Right kidney (tissue), 1 donor: ENCODE measurements around the gene MYO9B.

ENCODE experiments used
- DNase-seq: peaks from one replicate; pipeline ENCODE4 v3.0.0-alpha.2; 2016

Gene MYO9B

DNA sequence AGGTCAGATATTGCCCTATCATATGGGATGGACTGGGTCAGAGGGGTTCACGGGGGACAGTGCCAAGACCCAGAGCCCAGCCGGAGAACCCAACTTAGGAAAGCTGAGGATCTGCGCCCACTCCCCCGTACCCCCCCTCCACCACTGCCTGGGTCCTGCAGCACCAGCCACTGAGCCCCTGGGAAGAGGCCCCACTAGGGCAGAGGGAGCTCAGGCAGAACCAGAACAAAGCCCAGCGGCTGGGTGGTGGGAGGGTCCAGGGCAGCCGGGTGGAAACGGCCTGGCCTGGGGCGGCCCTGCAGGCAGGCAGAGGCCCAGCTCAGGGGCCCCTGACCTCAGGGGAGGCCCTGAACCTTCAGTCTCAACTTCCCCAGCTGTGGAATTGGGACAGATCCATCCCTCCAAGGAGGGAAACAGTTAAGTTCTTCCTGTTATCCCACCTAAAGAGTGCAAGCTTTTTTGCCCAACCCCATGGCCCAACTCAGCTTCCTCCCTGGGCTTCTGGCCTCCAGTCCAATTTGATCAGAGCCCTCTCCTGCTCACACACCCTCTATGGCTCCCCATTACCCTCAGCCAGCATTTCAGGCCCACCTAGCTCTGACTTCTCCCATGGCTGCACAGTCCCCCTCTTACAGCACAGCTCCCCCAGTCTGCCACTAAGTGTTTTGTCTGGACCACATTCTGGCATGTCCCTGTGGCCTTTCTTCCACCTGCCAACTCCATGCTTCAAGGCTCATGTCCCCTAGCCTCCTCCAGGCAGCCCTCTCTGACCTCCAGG lies 167.0 kb downstream of the MYO9B start:
- no peak for DNase-seq

DNA sequence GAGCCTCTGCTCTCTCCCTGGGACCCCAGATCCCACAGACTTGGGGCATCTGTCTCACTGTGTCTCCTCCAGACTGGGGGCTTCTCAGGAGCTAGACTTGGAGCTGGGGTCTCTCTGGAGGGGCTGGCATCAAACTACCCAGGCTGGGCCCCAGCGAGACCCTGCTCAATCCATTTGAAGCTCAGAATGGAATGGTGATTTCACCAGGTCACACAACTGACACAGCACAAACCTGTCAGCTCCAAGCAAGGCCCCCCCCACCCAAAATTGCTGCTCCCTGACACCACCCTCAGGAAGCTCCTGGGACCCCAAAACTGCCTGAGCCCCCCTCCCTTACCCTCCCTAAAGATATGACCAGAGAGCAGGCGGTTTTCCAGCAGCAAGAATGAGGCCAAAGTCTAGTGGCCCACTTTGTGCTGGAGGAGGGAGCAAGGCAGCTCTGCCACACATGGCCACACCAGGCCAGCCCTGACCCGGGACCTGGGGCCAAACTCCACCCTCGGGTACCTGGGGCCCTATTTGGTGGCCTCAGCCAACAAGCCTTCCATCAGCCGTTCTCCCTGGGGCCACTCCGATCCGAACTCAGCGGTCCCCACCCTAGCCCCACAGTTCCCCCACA lies 167.7 kb downstream of the MYO9B start:
- DNase-seq = no peak

DNA sequence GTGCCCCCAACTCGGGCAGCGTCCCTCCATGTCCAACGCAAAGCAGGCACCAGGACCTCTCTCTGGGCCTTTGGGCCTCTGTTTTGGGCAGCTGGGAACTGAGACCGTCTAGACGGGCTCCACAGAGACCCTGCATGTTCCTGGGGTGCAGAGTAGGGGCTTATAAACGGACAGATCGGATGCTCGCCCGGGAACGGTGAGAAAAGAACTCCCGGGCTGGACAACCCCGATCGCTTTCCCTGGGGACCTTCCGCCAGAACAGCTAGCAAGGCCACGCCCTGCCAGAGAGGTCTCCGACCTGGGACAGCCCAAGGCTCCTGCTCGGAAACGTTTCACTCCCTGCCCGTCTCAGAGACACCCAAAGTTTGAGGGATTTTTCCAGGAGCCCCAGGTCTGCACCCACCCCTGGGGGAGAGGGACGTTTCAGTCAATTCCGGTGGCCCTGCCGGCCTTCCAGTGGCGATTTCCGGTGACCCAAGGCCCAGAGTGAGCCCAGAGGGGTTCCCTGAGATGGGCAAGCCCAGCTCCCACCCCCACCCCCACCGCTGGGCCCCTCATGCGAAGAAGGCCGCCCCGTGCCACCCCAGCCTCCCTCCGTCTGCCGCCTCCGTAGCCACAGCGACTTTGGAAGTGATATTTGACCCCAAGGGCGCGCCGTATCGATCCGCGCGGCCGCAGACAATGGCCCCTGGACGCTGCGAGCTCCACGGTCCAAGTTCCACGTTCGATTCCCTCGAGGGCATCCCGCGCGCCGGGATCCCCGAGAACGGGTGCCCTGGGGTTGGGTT lies 168.4 kb downstream of the MYO9B start:
- peak; percentile 71 for DNase-seq

DNA sequence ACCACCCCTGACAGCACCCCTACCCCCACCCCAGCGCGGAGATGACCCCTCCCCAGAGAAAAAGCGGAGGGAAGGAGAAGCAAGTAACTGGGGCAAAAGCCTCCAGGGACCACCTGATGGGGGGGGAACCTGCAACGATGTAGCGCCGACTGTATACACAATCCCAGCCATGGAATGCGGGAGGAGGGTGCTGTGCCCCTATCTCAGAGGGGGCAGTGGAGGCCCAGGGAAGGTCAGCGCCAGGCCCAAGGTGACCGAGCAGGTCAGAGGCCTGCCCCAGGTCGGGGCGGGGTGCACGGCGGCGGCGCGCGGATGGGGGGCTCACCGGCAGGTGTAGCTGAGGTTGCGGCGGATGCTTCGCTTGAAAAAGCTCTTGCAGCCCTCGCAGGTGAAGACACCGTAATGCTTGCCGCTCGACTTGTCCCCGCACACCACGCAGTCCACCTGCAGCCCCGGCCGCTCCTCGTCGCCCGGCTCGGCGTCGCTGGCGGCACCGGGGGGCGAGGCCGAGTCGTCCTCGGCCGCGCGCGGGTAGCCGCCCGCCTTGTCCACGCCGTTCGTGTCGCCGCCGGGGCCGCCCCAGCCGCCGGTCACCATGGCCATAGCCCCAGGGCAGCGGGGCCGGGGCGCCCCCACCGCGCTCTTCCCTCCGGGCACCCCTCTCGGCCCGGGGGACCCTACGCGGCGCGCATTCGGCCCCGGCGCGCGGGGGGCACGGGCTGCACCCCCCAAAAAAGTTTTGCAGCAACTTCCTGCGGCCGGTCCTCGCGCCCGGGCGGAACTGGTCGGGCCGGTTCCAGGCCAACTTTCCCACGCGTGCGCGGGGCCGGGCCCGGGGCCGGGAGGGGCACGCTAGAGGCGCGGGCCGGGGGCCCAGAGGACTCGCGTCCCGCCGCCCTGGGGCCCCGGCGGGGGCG lies 169.3 kb downstream of the MYO9B start:
- peak; percentile 61 for DNase-seq

DNA sequence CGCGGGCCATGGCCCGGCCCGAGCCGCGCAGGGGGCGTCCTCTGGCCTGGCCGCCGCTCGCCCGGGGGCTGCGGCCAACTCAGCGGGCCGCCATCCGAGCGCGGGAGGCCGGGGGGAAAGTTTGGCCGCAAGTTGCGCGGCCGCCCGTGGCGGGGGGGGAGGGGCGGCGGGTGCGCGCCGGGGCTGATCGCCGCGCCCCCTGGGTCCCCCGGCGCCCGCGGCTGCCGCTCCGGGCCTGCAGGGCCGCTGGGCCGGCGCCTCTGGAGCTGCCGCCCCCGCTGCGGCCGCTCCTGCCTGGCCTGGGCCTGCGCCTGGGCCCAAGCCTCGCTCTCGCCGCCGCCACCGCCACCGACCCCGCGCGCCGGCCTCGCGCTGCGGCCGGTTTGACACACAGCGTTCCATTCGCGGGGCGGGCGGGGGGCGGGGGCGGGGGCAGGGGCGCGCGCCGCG lies 170.0 kb downstream of the MYO9B start, which contains the start of gene NR2F6:
Gene NR2F6, minus strand, starts transcription at position 385 of the 450 bp plus-strand sequence. CDS start 699 bp downstream, outside the sequence.
- no peak for DNase-seq

DNA sequence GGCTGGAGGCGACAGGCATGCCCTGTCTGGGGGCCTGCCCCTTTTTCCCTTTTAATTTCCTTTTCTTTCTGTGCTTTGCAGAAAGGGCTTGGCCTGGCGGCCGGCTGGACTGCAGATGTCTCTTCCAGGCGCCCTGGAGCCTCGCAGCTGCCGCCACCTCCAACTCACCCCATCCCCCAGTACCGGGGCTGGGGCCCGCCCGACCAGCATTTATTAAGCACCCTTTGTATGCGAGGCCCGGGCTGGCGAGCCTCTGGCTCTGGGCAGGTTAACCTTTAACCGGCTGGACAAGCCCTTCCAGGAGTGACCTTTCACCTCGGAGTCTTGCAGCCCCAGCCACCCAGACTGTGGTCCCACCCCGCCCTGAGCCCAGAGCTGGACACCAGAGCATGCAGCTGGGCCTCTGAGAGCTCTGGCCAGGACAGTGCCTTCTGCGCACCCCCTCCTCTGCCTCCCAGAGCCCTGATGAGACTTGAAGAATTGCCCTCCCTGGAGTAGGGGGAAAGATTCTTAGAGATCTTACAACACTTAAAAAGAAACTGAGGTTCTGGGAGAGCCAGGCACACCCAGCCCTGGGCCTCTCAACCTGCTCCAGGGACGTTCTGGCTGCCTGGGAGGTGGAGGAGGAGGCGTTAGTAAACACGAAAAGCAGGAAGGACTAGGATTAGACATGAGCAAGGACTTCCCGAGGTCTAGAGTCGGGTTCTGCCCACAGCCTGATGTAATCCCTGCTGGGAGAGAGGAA lies 171.3 kb downstream of the MYO9B start:
- DNase-seq = no peak

DNA sequence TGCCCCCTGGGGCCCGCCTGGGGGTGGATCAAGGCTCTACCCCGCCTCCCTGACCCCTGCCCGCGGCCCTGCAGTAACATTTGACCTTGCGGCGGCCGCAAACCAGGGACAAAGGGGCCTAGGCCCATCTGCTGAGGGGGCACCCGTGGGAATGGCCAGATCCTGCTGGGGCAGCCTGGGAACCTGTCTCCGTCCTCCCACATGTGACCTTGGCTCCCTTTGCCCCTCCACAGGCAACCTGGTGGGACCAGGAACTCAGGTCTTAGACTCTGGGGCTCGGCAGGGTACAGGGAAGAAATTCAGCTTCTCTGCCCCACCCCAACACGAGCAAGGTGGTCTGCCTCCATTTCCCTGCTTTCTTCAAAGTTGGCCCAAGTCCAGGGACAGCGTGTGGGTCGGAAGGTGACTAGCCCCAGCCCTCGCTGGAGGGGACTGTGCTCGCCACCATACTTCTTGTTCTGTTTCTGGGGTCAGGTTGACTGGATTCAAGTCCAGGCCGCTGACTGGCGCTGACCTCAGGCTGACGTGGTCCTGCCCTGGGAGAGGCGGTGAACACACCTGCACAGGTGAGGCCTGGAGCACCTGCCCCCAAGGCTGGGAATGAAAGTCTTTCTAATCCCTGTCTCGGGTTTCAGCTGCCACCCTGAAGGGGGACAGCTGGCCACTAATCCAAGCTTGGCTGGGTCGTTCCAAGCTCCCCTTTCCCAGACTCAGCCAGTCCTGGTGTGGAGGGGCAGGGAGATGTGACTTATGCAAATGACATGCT lies 172.6 kb downstream of the MYO9B start:
- DNase-seq = no peak

DNA sequence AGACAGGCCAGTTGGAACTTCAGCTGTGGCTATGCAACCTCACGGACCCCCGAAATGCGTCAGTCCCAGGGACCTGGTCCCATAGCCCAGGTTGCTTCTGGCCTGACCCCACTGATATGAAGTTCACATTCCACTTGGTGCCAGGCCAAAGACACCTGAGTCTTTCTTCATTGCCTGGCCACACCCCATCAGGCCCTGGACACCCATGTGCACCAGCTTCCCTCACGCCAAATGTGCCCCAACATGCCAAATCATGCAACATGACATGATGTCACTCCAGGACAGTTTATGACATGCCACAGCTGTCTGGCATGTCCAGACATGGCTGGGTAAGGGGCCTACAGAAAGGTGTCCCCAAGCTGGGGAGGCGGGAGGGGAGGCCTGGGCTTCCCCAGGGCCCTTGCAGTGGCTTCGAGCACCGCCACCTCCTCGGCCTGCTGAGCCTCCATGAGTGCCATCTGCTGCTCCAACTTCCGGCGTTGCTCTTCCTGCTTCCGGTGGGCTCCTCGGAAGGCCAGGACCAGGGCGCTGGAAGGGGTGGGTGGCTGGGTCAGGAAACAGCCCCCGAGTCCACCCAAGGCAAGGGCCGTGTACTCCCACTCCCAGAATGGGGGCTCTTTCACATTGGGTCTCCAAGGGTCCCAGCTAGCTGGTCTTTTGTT lies 174.4 kb downstream of the MYO9B start:
- no peak for DNase-seq

DNA sequence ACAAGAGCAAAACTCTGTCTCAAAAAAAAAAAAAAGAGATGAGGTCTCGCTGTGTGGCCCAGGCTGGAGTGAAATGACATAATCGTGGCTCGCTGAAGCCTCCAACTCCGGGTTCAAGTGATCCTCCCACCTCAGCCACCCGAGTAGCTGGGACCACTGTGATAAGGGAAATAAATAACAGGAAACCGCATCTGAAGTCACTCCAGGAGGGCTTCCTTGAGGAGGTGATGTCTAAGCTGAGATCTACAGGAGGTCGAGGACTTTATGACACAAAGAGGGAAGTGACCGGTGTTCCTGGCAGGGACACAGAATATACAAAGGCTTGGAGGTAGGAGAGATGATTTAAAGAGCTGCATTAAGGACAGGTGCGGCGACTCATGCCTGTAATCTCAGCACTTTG lies 179.1 kb downstream of the MYO9B start:
- DNase-seq = no peak

DNA sequence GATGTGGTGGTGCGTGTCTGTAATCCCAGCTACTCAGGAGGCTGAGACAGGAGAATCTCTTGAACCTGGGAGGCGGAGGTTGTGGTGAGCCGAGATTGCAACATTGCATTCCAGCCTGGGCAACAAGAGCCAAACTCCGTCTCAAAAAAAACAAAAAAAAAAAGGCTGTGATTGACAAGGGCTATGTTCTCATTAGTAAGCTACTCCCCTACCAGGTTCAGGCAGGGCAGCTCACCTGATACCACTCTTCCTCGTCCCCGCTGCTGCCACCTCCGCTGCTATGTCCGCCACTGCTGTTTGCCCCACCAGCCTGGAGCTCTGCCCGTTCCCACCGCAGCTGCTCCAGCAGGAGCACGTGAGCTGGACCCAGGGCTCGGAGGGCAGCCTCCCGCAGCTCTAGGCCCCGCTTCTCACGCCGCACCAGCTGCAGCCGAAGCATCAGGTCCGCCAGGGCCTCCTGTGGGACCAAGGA lies 179.6 kb downstream of the MYO9B start:
- DNase-seq = no peak

DNA sequence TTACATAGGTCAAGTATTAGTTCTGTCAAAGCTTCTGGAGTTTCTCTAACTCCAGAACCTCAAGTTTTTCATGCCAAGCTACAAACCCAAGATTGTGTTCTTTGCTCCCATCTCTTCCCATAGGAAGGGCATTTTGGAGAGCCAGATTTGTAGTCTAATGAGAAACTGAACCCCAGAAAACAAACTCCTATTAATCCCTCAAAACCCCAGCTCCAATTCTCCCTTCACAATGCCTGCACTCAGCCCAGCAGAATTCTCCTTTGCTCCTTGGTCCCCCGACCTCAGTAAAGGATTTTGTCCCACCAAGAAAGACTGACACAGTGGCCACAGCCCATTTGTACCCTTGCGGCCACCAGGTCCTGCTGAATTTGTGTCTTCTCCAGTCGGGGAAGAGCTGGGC lies 180.6 kb downstream of the MYO9B start:
- DNase-seq = no peak

DNA sequence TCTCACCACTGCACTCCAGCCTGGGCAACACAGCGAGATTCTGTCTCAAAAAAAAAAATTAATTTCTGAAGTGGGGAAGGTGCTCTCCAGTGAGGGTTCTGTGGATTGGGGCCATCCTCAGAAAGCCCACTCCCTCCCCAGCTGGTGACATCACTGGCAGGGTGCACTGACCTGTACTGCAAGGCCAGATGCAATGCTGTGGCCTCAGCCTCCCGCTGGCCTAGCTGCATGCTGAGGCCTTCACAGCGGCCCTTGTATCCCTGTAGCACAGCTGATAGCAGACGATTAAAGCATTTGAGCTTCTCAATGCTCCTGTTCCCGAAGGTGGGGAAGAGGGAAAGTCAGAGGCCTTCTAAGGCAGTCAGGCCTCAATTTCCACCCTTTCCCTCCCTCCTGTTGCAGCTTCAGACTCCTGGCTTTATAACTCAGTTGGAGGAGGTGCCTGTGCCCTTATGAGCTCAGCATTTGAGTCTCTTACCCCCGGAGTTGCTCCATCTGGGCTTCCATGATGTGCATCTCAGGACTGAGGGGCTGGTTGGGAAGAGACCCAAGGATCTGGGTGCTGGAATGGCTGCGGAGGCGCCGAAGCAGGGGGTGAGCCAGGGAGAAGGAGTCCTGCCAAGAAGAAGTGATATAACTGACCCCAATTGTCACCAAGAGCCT lies 183.7 kb downstream of the MYO9B start:
- no peak for DNase-seq

DNA sequence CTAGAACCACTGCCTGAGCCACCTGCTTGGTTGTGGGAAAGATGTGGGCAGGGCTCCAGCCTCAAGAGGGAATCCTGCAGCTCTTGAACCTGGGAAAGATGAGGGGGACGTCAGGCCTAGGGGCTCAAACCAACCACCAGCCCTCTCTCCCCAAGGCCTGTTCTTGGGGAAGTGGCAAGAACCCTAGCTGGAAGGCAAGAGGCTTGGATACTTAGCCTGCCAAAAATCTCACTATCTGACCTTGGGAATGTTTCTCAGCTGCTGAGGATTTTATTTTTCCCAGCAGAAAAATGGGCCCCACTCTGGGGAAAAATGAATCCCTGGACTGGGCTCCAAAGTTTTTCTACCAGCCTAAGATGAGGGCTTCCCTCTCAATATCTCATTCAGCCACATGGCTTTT lies 184.4 kb downstream of the MYO9B start:
- DNase-seq = no peak

DNA sequence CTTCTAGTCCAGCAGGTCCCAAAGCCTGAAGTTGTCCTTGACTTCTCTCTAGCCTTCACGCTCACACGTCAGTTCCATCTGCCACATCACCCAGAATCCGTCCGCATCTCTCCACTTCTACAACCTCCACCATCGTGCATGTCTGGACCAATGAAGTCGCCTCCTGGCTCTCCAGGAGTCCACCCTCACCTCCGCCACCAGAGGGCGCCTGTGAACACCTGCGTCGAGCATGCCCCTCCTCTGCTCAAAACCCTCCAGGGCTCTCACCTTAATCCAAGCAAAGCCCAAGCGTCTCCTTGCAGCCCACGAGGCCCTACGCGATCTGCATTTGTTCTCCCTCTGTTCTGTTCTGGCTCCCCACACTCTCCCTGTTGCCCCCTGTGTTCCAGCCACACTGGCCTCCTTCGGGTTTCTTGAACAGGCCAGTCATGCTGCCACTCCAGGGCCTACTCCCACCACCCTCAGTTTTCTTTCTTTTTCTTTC lies 185.3 kb downstream of the MYO9B start:
- no peak for DNase-seq

DNA sequence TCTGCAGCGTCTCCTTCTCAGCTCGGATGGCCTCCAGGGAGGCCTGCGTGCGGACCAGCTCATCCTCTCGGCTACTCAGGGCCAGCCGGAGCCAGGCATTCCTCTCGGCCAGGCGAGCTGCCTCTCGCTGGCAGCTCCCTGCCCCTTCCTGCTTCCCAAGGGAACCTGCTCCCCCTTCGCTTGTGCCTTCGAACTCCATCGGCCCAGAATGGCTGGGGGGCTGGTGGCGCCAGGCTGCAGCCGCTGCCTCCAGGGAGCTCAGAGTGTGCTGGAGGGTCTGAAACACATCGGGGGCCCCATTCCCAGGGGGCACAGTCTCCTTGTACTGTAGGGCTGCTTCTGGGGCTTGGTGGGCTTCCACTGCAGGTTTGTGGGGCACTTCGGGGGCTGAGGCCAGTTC lies 187.0 kb downstream of the MYO9B start:
- no peak for DNase-seq
